HepG2 (cell line): ENCODE results near the gene TMEFF1. TPM values are rescaled to one million over a fixed set of nuclear protein-coding genes. Genes with fewer than 3 reads are reported as not detected.
A peak's percentile ranks its signal among the peaks of the same experiment; 100 is the strongest.

Experiments used
- CEBPB ChIP-seq: IDR thresholded peaks from 2 replicates; pipeline ENCODE4 v1.6.1; 2011; ENCODE audit warnings: low read depth, low read length, improper control_type of control experiment, borderline replicate concordance
- IRF2 ChIP-seq: IDR thresholded peaks from 2 replicates; pipeline ENCODE4 v1.6.1; 2018; ENCODE audit warnings: missing genetic modification reagents, missing compliant biosample characterization
- KLF12 ChIP-seq: sonication (generic); formaldehyde crosslinking; IDR thresholded peaks from 2 replicates; pipeline ENCODE4 v1.4.0; 2020; ENCODE audit warnings: missing genetic modification reagents, borderline replicate concordance
- NR2C2 ChIP-seq: sonication (generic); formaldehyde crosslinking; IDR thresholded peaks from 2 replicates; pipeline ENCODE4 v1.4.0; 2020; ENCODE audit warnings: missing genetic modification reagents, mild to moderate bottlenecking, moderate library complexity, borderline replicate concordance
- PHB2 ChIP-seq: fragments of 450-650 bp; IDR thresholded peaks from 2 replicates; pipeline ENCODE4 v1.6.1; 2018; ENCODE audit not compliant: partially characterized antibody
- PPARG ChIP-seq: conservative IDR thresholded peaks from 2 replicates; pipeline ENCODE4 v1.6.1; 2016; ENCODE audit warnings: missing biosample characterization, missing genetic modification reagents
- RBAK ChIP-seq: sonication (generic); formaldehyde crosslinking; IDR thresholded peaks from 2 replicates; pipeline ENCODE4 v1.5.1; 2020; ENCODE audit warnings: mild to moderate bottlenecking, missing genetic modification reagents
- SAFB2 ChIP-seq: sonication (generic); formaldehyde crosslinking; IDR thresholded peaks from 2 replicates; pipeline ENCODE4 v1.5.1; 2020; ENCODE audit warnings: missing genetic modification reagents, low read depth, mild to moderate bottlenecking, borderline replicate concordance
- SRSF4 ChIP-seq: fragments of 200-400 bp; formaldehyde crosslinking; IDR thresholded peaks from one replicate; pipeline ENCODE4 v1.6.1; 2018; ENCODE audit warnings: mild to moderate bottlenecking, low read depth, low read length, moderate library complexity; ENCODE audit not compliant: poor library complexity, severe bottlenecking
- YEATS2 ChIP-seq: sonication (generic); formaldehyde crosslinking; IDR thresholded peaks from 2 replicates; pipeline ENCODE4 v1.4.0; 2020; ENCODE audit warnings: missing genetic modification reagents, borderline replicate concordance
- ZMAT3 ChIP-seq: sonication (generic); formaldehyde crosslinking; conservative IDR thresholded peaks from 2 replicates; pipeline ENCODE4 v1.7.0; 2021; ENCODE audit warnings: missing genetic modification reagents
- ZNF766 ChIP-seq: sonication (generic); formaldehyde crosslinking; IDR thresholded peaks from 2 replicates; pipeline ENCODE4 v1.5.0; 2020; ENCODE audit warnings: missing genetic modification reagents, borderline replicate concordance
- ZNF781 ChIP-seq: sonication (generic); formaldehyde crosslinking; IDR thresholded peaks from 2 replicates; pipeline ENCODE4 v1.5.1; 2020; ENCODE audit warnings: borderline replicate concordance, mild to moderate bottlenecking, missing genetic modification reagents; ENCODE audit errors: not compliant biosample characterization
- polyA plus RNA-seq, 8 experiments: library from polyadenylated mRNA; depleted of rRNA in 3 of 8; stranded (reverse) in 7 of 8; unstranded in 1 of 8; fragments of >200 nt; fragmentation: Illumina TruSeq in 4 of 8; extraction: Trizol in 4 of 8; gene quantifications; 2 replicates each; pipeline versions ENCODE4 v1.2.1 to v1.2.3, GENCODE V29; 2011 to 2016; ENCODE audit warnings: low read depth in 4 of 8, missing spikeins in 1 of 8, mixed read lengths in 1 of 8; ENCODE audit not compliant: insufficient read depth in 1 of 8
- total RNA-seq, 5 experiments: library from RNA; depleted of rRNA; stranded (reverse); fragments of >200 nt; fragmentation: Illumina TruSeq; extraction: Trizol; gene quantifications; 2 replicates each; pipeline ENCODE4 v1.2.3, GENCODE V29; 2016; ENCODE audit warnings: low read depth in 1 of 5
- TF ChIP-seq, protein P1 (sequence below): sonication (generic); formaldehyde crosslinking; conservative IDR thresholded peaks from 2 replicates; pipeline ENCODE4 v1.4.0; 2020; ENCODE audit warnings: missing genetic modification reagents
- TF ChIP-seq, protein P2 (sequence below), 2 experiments: fragments of 450-650 bp in 1 of 2; sonication (generic) in 1 of 2; formaldehyde crosslinking in 1 of 2; IDR thresholded peaks; 2 replicates each; pipeline versions ENCODE4 v1.6.1 to v1.8.0; 2016 to 2022; ENCODE audit warnings: antibody characterized with exemption in 1 of 2, mild to moderate bottlenecking in 1 of 2, missing genetic modification reagents in 1 of 2
- TF ChIP-seq, protein P3 (sequence below): sonication (generic); formaldehyde crosslinking; IDR thresholded peaks from 2 replicates; pipeline ENCODE4 v1.8.1; 2023; ENCODE audit warnings: mild to moderate bottlenecking, moderate library complexity, missing genetic modification reagents

The TMEFF1 gene
- total and polyA plus RNA-seq, 2 of the 13 experiments (the other 11 are each of a cell fraction or from before 2014, with no cell fraction given): 0.87 to 1.9 TPM

DNA sequence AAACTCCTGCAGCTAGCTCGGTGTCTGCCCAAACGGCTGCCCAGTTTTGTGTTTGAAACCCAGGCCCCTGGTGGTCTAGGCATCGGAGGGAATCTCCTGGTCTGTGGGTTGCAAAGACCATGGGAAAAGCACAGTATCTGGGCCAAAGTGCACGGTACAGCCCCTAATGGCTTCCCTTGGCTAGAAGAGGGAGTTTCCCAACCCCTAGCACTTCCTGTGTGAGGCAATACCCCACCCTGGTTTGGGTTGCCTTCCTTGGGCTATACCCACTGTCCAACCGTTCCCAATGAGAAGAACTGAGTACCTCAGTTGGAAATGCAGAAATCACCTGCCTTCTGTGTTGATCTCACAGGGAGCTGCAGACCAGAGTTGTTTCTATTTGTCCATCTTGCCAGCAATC lies 146.7 kb downstream of the TMEFF1 start (continued):
- no peak for TF ChIP-seq IRF2 (CRISPR knock-in tag)
- TF ChIP-seq, protein P1, sequence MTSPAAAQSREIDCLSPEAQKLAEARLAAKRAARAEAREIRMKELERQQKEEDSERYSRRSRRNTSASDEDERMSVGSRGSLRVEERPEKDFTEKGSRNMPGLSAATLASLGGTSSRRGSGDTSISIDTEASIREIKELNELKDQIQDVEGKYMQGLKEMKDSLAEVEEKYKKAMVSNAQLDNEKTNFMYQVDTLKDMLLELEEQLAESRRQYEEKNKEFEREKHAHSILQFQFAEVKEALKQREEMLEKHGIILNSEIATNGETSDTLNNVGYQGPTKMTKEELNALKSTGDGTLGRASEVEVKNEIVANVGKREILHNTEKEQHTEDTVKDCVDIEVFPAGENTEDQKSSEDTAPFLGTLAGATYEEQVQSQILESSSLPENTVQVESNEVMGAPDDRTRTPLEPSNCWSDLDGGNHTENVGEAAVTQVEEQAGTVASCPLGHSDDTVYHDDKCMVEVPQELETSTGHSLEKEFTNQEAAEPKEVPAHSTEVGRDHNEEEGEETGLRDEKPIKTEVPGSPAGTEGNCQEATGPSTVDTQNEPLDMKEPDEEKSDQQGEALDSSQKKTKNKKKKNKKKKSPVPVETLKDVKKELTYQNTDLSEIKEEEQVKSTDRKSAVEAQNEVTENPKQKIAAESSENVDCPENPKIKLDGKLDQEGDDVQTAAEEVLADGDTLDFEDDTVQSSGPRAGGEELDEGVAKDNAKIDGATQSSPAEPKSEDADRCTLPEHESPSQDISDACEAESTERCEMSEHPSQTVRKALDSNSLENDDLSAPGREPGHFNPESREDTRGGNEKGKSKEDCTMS (CRISPR knock-in tag): no peak
- no peak for TF ChIP-seq PHB2
- TF ChIP-seq RBAK (CRISPR knock-in tag): no peak
- no peak for TF ChIP-seq SAFB2 (CRISPR knock-in tag)
- TF ChIP-seq ZNF766 (CRISPR knock-in tag): no peak
- no peak for TF ChIP-seq YEATS2 (CRISPR knock-in tag)
- TF ChIP-seq, protein P2, sequence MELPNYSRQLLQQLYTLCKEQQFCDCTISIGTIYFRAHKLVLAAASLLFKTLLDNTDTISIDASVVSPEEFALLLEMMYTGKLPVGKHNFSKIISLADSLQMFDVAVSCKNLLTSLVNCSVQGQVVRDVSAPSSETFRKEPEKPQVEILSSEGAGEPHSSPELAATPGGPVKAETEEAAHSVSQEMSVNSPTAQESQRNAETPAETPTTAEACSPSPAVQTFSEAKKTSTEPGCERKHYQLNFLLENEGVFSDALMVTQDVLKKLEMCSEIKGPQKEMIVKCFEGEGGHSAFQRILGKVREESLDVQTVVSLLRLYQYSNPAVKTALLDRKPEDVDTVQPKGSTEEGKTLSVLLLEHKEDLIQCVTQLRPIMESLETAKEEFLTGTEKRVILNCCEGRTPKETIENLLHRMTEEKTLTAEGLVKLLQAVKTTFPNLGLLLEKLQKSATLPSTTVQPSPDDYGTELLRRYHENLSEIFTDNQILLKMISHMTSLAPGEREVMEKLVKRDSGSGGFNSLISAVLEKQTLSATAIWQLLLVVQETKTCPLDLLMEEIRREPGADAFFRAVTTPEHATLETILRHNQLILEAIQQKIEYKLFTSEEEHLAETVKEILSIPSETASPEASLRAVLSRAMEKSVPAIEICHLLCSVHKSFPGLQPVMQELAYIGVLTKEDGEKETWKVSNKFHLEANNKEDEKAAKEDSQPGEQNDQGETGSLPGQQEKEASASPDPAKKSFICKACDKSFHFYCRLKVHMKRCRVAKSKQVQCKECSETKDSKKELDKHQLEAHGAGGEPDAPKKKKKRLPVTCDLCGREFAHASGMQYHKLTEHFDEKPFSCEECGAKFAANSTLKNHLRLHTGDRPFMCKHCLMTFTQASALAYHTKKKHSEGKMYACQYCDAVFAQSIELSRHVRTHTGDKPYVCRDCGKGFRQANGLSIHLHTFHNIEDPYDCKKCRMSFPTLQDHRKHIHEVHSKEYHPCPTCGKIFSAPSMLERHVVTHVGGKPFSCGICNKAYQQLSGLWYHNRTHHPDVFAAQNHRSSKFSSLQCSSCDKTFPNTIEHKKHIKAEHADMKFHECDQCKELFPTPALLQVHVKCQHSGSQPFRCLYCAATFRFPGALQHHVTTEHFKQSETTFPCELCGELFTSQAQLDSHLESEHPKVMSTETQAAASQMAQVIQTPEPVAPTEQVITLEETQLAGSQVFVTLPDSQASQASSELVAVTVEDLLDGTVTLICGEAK (IDR thresholded peaks at IDR 0.05): no peak
- TF ChIP-seq, protein P2 (CRISPR knock-in tag; IDR thresholded peaks at IDR 0.05): no peak
- no peak for TF ChIP-seq ZMAT3 (CRISPR knock-in tag)
- TF ChIP-seq, protein P3, sequence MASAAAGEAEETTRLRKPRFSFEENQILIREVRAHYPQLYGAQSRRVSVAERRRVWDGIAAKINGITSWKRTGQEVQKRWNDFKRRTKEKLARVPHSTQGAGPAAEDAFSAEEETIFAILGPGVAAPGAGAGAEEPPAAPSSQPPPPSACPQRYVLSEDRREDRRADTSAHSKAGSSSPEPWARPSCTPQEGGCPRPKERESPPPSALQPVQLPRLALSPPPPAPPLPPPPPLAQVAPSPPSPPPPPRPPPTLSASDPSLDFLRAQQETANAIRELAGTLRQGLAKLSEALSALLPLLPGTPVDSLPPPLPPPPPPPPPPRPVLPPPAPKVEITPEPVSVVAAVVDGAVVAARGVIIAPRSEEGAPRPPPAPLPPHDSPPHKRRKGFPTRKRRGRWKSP (CRISPR knock-in tag): no peak
- no peak for TF ChIP-seq SRSF4
- 0 out of 2 replicates have a peak, but pooled peaks have one; percentile 19 for TF ChIP-seq NR2C2
- TF ChIP-seq KLF12 (CRISPR knock-in tag): no peak
- TF ChIP-seq PPARG: peak; percentile 56
- TF ChIP-seq ZNF781 (CRISPR knock-in tag): no peak
- TF ChIP-seq CEBPB: peak; percentile 70; the same call in 1 of the 2 replicates
